Measurements from ENCODE around the gene KHDRBS2.

Gene KHDRBS2

GRCh38 chr6:61909486-61909885 lies 376.5 kb downstream of the KHDRBS2 start:
- Mint-ChIP-seq H3K4me1 (no peaks in the 10 kb centered on the region), H3K36me3 (no peaks in the 10 kb centered on the region), H3K9me3 (peaks cover 13% of the 10 kb centered on the region), H3K4me3 (no peak overlapping the region), H3K27ac (no peak overlapping the region), H3K27me3 (no peaks in the 10 kb centered on the region)
- CTCF ChIA-PET = no interaction called here
- DNase-seq = no peak

GRCh38 chr6:61901748-61902147 lies 384.3 kb downstream of the KHDRBS2 start:
- Mint-ChIP-seq H3K4me3 (no peak overlapping the region), H3K36me3 (no peaks in the 10 kb centered on the region), H3K9me3 (peaks cover 10% of the 10 kb centered on the region), H3K4me1 (no peaks in the 10 kb centered on the region), H3K27me3 (no peaks in the 10 kb centered on the region), H3K27ac (no peak overlapping the region)
- DNase-seq = no peak
- CTCF ChIA-PET = no interaction called here

DNA sequence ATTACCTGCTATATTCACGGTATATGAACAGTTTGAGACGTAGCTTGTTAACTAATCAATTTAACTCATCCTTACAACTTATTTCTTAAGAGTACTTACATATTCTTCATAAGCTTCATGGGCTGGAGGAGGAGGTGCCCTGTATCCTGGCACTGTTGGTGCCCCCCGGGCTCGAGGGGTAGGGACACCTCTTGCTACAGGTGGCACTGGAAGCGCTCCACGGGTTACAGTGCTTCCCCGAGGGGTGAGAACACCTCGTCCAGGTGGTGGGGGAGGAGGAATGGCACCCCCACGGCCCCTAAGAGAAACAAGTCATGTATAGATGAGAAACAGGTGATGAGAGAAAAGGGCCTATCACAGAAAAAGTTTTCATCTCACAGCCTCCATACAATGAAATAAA lies 391.5 kb downstream of the KHDRBS2 start:
- no peak overlapping the region for H3K4me3 Mint-ChIP-seq
- H3K27me3 Mint-ChIP-seq = no peaks in the 10 kb centered on the region
- H3K36me3 Mint-ChIP-seq = no peaks in the 10 kb centered on the region
- no peak overlapping the region for H3K27ac Mint-ChIP-seq
- peaks cover 11% of the 10 kb centered on the region for H3K9me3 Mint-ChIP-seq
- DNase-seq = no peak
- no peaks in the 10 kb centered on the region for H3K4me1 Mint-ChIP-seq
- CTCF ChIA-PET = no interaction called here

GRCh38 chr6:61887423-61887822 lies 398.6 kb downstream of the KHDRBS2 start:
- CTCF ChIA-PET = no interaction called here
- H3K4me3 Mint-ChIP-seq = no peak overlapping the region
- no peaks in the 10 kb centered on the region for H3K36me3 Mint-ChIP-seq
- peaks cover 12% of the 10 kb centered on the region for H3K9me3 Mint-ChIP-seq
- no peaks in the 10 kb centered on the region for H3K4me1 Mint-ChIP-seq
- no peaks in the 10 kb centered on the region for H3K27me3 Mint-ChIP-seq
- H3K27ac Mint-ChIP-seq = no peak overlapping the region
- no peak for DNase-seq

- no peak overlapping the region for H3K27ac Mint-ChIP-seq
- no peaks in the 10 kb centered on the region for H3K27me3 Mint-ChIP-seq
- peaks cover 12% of the 10 kb centered on the region for H3K9me3 Mint-ChIP-seq
- no peaks in the 10 kb centered on the region for H3K4me1 Mint-ChIP-seq
- no peak overlapping the region for H3K4me3 Mint-ChIP-seq
- CTCF ChIA-PET = no interaction called here
- no peak for DNase-seq
- no peaks in the 10 kb centered on the region for H3K36me3 Mint-ChIP-seq
Measured at GRCh38 chr6:61886608-61887259, 399.3 kb downstream of the KHDRBS2 start.

DNA sequence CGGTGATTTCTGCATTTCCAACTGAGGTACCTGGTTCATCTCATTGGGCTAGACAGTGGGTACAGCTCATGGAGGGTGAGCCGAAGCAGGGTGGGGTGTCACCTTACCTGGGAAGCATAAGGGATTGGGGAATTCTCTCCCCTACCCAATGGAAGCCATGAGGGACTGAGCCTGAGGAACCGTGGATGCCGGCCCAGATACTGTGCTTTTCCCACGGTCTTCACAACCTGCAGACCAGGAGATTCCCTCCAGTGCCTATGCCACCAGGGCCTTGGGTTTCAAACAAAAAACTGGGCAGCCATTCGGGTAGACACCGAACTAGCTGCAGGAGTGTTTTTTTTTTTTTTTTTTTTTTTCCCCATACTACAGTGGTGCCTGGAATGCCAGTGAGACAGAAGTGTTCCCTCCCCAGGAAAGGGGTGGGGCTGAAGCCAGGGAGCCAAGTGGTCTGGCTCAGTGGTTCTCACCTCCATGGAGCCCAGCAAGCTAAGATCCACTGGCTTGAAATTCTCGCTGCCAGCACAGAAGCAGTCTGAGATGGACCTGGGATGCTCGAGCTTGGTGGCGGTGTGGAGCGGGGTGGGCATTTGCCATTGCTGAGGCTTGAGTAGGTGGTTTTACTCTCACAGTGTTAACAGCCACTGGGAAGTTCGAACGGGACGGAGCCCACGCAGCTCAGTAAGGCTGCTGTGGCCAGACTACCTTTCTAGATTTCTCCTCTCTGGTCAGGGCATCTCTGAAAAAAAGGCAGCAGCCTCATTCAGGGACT lies 416.2 kb downstream of the KHDRBS2 start:
- H3K27ac Mint-ChIP-seq = no peak overlapping the region
- CTCF ChIA-PET = no interaction called here
- H3K36me3 Mint-ChIP-seq = no peaks in the 10 kb centered on the region
- peaks cover 15% of the 10 kb centered on the region for H3K9me3 Mint-ChIP-seq
- no peaks in the 10 kb centered on the region for H3K27me3 Mint-ChIP-seq
- no peaks in the 10 kb centered on the region for H3K4me1 Mint-ChIP-seq
- no peak for DNase-seq
- H3K4me3 Mint-ChIP-seq = no peak overlapping the region

- no peak for DNase-seq
- no peak overlapping the region for H3K4me3 Mint-ChIP-seq
- H3K27me3 Mint-ChIP-seq = no peaks in the 10 kb centered on the region
- H3K4me1 Mint-ChIP-seq = no peaks in the 10 kb centered on the region
- no peak overlapping the region for H3K27ac Mint-ChIP-seq
- peaks cover 23% of the 10 kb centered on the region for H3K9me3 Mint-ChIP-seq
- H3K36me3 Mint-ChIP-seq = no peaks in the 10 kb centered on the region
- CTCF ChIA-PET = interaction anchor here (0.6 kb wide), 1 partner anchor 56 kb away, joined by 3 read pairs; no protein-coding TSS in a partner anchor
Measured at GRCh38 chr6:61868507-61869080, 417.4 kb downstream of the KHDRBS2 start.

DNA sequence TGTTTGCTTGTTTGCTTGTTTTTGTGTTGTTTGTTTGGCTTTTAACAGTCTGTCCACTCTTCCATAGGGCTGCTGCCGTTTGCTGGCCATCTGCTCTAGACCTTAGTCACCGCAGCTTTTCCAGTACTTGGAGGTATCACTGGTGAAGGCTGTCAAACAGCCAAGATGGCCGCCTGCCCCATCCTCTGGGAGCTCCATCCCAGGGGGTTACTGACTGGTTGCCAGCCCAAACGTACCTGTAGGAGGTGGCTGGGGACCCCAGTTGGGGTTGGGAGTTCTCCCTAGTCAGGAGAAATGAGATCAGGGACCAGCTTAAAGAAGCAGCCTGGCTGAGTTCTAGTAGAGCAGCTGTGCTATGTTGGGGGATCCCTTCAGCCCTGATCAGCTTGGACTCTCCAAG lies 418.4 kb downstream of the KHDRBS2 start:
- Mint-ChIP-seq H3K4me1 (no peaks in the 10 kb centered on the region), H3K27ac (no peak overlapping the region), H3K9me3 (peaks cover 30% of the 10 kb centered on the region), H3K36me3 (no peaks in the 10 kb centered on the region), H3K4me3 (no peak overlapping the region), H3K27me3 (no peaks in the 10 kb centered on the region)
- DNase-seq = no peak
- CTCF ChIA-PET = no interaction called here

GRCh38 chr6:61857541-61857940 lies 428.5 kb downstream of the KHDRBS2 start:
- Mint-ChIP-seq H3K36me3 (no peaks in the 10 kb centered on the region), H3K9me3 (peaks cover 3% of the 10 kb centered on the region), H3K4me3 (no peak overlapping the region), H3K27ac (no peak overlapping the region), H3K4me1 (no peaks in the 10 kb centered on the region), H3K27me3 (no peaks in the 10 kb centered on the region)
- DNase-seq = no peak
- CTCF ChIA-PET = no interaction called here

DNA sequence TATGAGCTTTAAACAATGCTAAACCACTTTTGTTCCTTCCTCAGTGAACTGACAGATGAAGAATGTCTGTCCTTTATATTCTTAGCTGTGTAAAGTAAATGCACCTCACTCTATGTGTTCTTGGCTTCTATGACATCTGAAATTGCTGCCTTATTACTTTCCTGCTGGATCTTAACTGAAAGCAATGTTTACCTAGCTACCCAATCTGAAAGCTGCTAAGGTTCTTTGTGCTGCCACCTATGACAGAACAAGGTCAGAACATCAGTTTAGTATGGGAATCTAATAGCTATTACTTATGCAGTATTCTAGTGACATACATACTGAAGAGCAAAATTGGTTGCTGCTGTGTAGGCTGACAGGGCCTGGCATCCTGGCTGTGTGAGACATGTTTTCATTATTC lies 444.1 kb downstream of the KHDRBS2 start:
- no peaks in the 10 kb centered on the region for H3K4me1 Mint-ChIP-seq
- no peak overlapping the region for H3K4me3 Mint-ChIP-seq
- peaks cover 2% of the 10 kb centered on the region for H3K9me3 Mint-ChIP-seq
- H3K36me3 Mint-ChIP-seq = no peaks in the 10 kb centered on the region
- CTCF ChIA-PET = no interaction called here
- no peaks in the 10 kb centered on the region for H3K27me3 Mint-ChIP-seq
- H3K27ac Mint-ChIP-seq = no peak overlapping the region
- DNase-seq = no peak

GRCh38 chr6:61835237-61835636 lies 450.8 kb downstream of the KHDRBS2 start:
- Mint-ChIP-seq H3K27me3 (no peaks in the 10 kb centered on the region), H3K4me1 (no peaks in the 10 kb centered on the region), H3K4me3 (no peak overlapping the region), H3K9me3 (no peaks in the 10 kb centered on the region), H3K27ac (no peak overlapping the region), H3K36me3 (no peaks in the 10 kb centered on the region)
- CTCF ChIA-PET = no interaction called here
- no peak for DNase-seq

DNA sequence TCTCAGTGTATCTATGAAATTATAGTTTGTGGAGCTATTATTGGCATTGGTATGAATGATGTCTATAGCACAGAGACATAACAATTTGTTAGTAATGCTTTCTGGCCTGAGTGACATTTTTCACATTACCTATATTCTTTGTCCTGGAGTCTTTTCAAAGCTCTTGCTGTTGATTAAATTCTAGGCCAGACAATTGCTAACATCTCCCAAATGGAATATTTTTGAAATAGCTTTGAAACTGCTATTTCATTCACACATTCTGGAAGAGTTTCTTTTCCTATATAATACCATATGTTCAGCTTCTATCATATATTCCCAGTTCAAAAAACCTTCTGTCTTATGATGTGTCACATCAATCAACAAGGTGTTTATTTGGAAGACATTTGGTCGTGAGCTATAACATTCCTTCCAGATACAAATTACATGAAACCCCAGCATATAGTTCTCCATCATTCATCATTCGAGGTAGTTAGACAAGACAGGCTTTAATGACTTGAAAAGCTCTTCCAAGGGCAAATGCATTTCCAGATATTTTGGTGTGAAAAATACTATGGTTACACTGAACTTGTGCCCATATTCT lies 452.8 kb downstream of the KHDRBS2 start:
- Mint-ChIP-seq H3K27ac (no peak overlapping the region), H3K4me3 (no peak overlapping the region), H3K9me3 (peaks cover 2% of the 10 kb centered on the region), H3K36me3 (no peaks in the 10 kb centered on the region), H3K27me3 (no peaks in the 10 kb centered on the region), H3K4me1 (no peaks in the 10 kb centered on the region)
- no peak for DNase-seq
- CTCF ChIA-PET = interaction anchor here (0.6 kb wide), 1 partner anchor 40 kb away, joined by 3 read pairs; no protein-coding TSS in a partner anchor

DNA sequence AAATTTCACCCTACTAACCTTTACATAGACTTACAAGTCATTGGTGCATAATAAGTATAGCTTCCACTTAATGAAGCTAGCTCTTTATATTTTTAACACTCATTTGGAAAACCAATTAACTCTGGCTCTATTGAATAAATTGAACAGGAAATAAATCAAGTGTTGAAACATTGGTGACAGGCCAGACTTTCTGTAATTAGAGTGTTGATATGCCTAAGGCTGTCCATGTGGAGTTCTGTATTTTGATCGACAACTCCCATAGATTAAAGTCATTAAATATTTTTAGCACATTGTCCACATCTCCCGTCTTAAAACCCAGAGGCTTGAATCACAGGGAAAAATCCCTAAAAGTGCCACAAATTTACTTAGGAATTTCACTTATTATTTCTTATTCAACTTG lies 468.3 kb downstream of the KHDRBS2 start:
- CTCF ChIA-PET = interaction anchor here (0.7 kb wide), 1 partner anchor 17 kb away, joined by 3 read pairs; no protein-coding TSS in a partner anchor
- Mint-ChIP-seq H3K27ac (no peak overlapping the region), H3K4me1 (no peaks in the 10 kb centered on the region), H3K27me3 (no peaks in the 10 kb centered on the region), H3K4me3 (no peak overlapping the region), H3K36me3 (no peaks in the 10 kb centered on the region), H3K9me3 (peaks cover 7% of the 10 kb centered on the region)
- DNase-seq = no peak

DNA sequence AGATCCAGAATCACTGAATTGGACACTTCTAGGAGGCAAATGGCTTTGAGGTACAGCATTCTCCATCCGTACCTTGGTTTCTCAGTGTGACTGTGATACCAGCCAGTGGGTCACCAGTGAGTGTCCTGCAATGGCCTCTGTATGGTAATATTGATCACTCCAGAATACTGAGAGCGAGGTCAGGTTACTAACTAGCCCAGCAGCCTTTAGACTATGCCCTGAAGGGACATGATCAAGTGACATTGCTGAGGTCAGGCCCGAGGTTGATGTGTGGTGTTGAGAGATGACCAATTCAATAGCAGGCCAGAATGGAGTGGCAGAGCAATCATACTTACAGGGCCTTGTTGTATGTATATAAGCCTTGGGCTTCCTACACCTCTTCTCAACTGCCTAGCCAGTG lies 476.0 kb downstream of the KHDRBS2 start:
- no peak for DNase-seq
- H3K9me3 Mint-ChIP-seq = peaks cover 8% of the 10 kb centered on the region
- no peak overlapping the region for H3K4me3 Mint-ChIP-seq
- no peaks in the 10 kb centered on the region for H3K4me1 Mint-ChIP-seq
- H3K36me3 Mint-ChIP-seq = no peaks in the 10 kb centered on the region
- H3K27me3 Mint-ChIP-seq = no peaks in the 10 kb centered on the region
- CTCF ChIA-PET = no interaction called here
- H3K27ac Mint-ChIP-seq = no peak overlapping the region

Measured in activated naive CD4-positive, alpha-beta T cell treated with anti-CD3 and anti-CD28 coated beads, Interleukin-2, amount 10 ng/mL, durations not matched to agents 7 days and 5 days (primary cell).